Nephron progenitor cell (in vitro differentiated cells): Measurements from ENCODE around the gene GPC3.
A peak's percentile ranks its signal among the peaks of the same experiment; 100 is the strongest.

Experiments used
- DNase-seq: peaks from one replicate; pipeline ENCODE4 v3.0.0; 2021
- H3K27ac Mint-ChIP-seq: 2 replicates; pipeline ENCODE4 v1.8.0; 2021; ENCODE audit warnings: mild to moderate bottlenecking, moderate library complexity, mixed read lengths
- H3K27me3 Mint-ChIP-seq: 2 replicates; pipeline ENCODE4 v1.8.0; 2021; ENCODE audit warnings: mild to moderate bottlenecking, low read depth, mixed read lengths; ENCODE audit not compliant: poor library complexity
- H3K36me3 Mint-ChIP-seq: 2 replicates; pipeline ENCODE4 v1.8.0; 2021; ENCODE audit warnings: low read depth, mixed read lengths
- H3K4me1 Mint-ChIP-seq: 2 replicates; pipeline ENCODE4 v1.8.0; 2021; ENCODE audit warnings: mixed read lengths
- H3K4me3 Mint-ChIP-seq: 2 replicates; pipeline ENCODE4 v1.8.0; 2021; ENCODE audit warnings: mild to moderate bottlenecking, moderate library complexity, mixed read lengths
- H3K9me3 Mint-ChIP-seq: 2 replicates; pipeline ENCODE4 v1.8.0; 2021; ENCODE audit warnings: mild to moderate bottlenecking, moderate library complexity, mixed read lengths
- CTCF ChIP-seq: fragments of 200-600 bp; sonication (generic); IDR thresholded peaks from 2 replicates; pipeline ENCODE4 v1.5.0; 2021; ENCODE audit warnings: antibody characterized with exemption

GPC3 gene

GRCh38 chrX:133939655-133940302 is 45.6 kb downstream of the GPC3 start:
- no peak overlapping the region for H3K27ac Mint-ChIP-seq
- H3K4me1 Mint-ChIP-seq = peaks cover 73% of the 10 kb centered on the region
- H3K36me3 Mint-ChIP-seq = peaks cover 7% of the 10 kb centered on the region
- no peaks in the 10 kb centered on the region for H3K9me3 Mint-ChIP-seq
- TF ChIP-seq CTCF = no peak
- no peak overlapping the region for H3K4me3 Mint-ChIP-seq
- no peaks in the 10 kb centered on the region for H3K27me3 Mint-ChIP-seq
- no peak for DNase-seq

- Mint-ChIP-seq H3K27ac (no peak overlapping the region), H3K9me3 (no peaks in the 10 kb centered on the region), H3K36me3 (no peaks in the 10 kb centered on the region), H3K4me1 (peaks cover 69% of the 10 kb centered on the region), H3K4me3 (no peak overlapping the region), H3K27me3 (no peaks in the 10 kb centered on the region)
- no peak for TF ChIP-seq CTCF
- no peak for DNase-seq
Measured at GRCh38 chrX:133938530-133938929, 46.9 kb downstream of the GPC3 start.

- no peak overlapping the region for H3K27ac Mint-ChIP-seq
- peaks cover 70% of the 10 kb centered on the region for H3K4me1 Mint-ChIP-seq
- H3K36me3 Mint-ChIP-seq = no peaks in the 10 kb centered on the region
- H3K9me3 Mint-ChIP-seq = no peaks in the 10 kb centered on the region
- no peaks in the 10 kb centered on the region for H3K27me3 Mint-ChIP-seq
- H3K4me3 Mint-ChIP-seq = no peak overlapping the region
- no peak for TF ChIP-seq CTCF
- no peak for DNase-seq
Measured at GRCh38 chrX:133937022-133937421, 48.4 kb downstream of the GPC3 start.

GRCh38 chrX:133935076-133935475 is 50.3 kb downstream of the GPC3 start:
- H3K27me3 Mint-ChIP-seq = no peaks in the 10 kb centered on the region
- peak overlapping the region; percentile 78 for H3K27ac Mint-ChIP-seq
- H3K4me3 Mint-ChIP-seq = no peak overlapping the region

GRCh38 chrX:133933316-133933715 is 52.1 kb downstream of the GPC3 start:
- Mint-ChIP-seq H3K36me3 (peaks cover 27% of the 10 kb centered on the region), H3K4me3 (no peak overlapping the region), H3K27ac (no peak overlapping the region), H3K9me3 (peaks cover 9% of the 10 kb centered on the region), H3K4me1 (peaks cover 40% of the 10 kb centered on the region), H3K27me3 (no peaks in the 10 kb centered on the region)
- no peak for DNase-seq
- TF ChIP-seq CTCF = no peak

More at GRCh38 chrX:133935076-133935475, 50.3 kb downstream of the GPC3 start:
- peaks cover 9% of the 10 kb centered on the region for H3K36me3 Mint-ChIP-seq
- peaks cover 57% of the 10 kb centered on the region for H3K4me1 Mint-ChIP-seq
- DNase-seq = no peak
- no peak for TF ChIP-seq CTCF
- H3K9me3 Mint-ChIP-seq = no peaks in the 10 kb centered on the region

GRCh38 chrX:133929836-133930464 is 55.4 kb downstream of the GPC3 start:
- H3K9me3 Mint-ChIP-seq = peaks cover 15% of the 10 kb centered on the region
- H3K27ac Mint-ChIP-seq = no peak overlapping the region
- DNase-seq = no peak
- H3K27me3 Mint-ChIP-seq = no peaks in the 10 kb centered on the region
- no peak overlapping the region for H3K4me3 Mint-ChIP-seq
- TF ChIP-seq CTCF = no peak
- peaks cover 44% of the 10 kb centered on the region for H3K36me3 Mint-ChIP-seq
- H3K4me1 Mint-ChIP-seq = peaks cover 32% of the 10 kb centered on the region
